ENCODE measurements around the gene SYT2.
"Not testable (repeated sequence)": the region's sequence is repeated elsewhere in the genome, so short reads cannot be mapped to it uniquely, and the experiment has no call there.

The SYT2 gene

GRCh38 chr1:202593845-202594244 lies 116.4 kb downstream of the SYT2 start:
- DNase-seq (ENCODE audit: low read depth in 2 of 2): no peak

GRCh38 chr1:202592146-202592545 lies 118.1 kb downstream of the SYT2 start:
- DNase-seq (ENCODE audit: low read depth in 2 of 2): no peak

DNA sequence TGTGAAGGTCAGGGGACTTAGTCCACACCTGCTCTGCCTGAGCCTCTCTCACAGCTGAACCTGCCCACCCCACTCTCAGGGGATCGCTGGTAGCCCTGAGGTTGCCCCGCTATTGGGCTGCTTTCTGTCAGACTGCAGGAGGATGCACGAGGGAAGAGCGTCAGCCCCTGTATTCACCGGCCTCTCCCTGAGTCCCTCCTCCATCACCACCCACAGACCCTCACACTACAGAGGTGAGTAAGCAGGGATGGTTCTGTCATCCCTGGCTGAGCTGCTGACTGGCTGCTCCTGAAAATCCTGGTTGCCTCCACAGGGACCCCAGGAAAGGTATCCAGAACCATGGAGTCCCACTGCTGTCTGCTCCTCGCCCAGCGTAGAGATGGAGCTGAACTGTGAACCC lies 118.7 kb downstream of the SYT2 start:
- no peak for DNase-seq (ENCODE audit: low read depth in 2 of 2)

DNA sequence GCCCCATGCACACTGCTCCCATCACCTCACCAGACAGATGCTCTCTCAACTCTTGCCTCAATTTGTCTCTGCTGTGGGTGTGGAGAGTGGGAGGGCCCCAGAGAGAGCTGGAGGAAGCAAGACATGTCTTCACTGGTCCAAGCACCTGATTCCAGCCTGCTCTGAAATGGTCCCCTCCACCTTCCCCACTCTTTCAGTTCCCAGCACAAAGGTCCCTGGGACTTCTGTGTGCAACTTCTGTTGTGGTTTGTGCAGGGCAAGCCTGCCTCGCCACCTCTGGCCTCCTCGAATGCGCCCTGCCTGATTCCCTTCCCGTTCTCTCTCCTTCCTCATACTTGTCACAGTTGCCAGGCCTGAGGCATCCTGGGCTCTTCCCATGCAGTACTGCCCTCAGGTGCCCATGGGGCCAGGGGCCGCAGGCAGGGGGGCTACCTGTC lies 119.3 kb downstream of the SYT2 start:
- no peak for DNase-seq (ENCODE audit: low read depth in 2 of 2)

DNA sequence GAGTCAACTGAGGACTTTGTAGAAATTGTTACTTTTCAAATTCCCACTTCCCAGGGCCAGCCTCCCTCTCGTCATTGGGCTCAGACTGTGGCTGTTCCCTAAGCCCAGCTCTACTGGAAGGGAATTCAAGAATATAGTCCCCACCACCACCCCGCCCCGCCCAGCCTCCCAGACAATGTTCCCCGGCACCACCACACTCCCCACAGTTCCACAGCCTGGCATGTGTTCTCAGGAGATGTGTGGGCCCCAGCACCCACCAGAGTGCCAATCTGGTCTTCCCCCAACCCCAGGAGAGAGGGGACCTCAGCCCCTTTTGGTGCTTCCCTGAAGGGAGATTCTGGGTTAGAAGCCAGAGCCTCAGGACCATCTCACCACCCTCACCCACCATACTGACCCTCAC lies 120.1 kb downstream of the SYT2 start:
- no peak for DNase-seq (ENCODE audit: low read depth in 2 of 2)

- DNase-seq (ENCODE audit: low read depth in 2 of 2): no peak
Measured at GRCh38 chr1:202589190-202589930, 120.9 kb downstream of the SYT2 start.

DNA sequence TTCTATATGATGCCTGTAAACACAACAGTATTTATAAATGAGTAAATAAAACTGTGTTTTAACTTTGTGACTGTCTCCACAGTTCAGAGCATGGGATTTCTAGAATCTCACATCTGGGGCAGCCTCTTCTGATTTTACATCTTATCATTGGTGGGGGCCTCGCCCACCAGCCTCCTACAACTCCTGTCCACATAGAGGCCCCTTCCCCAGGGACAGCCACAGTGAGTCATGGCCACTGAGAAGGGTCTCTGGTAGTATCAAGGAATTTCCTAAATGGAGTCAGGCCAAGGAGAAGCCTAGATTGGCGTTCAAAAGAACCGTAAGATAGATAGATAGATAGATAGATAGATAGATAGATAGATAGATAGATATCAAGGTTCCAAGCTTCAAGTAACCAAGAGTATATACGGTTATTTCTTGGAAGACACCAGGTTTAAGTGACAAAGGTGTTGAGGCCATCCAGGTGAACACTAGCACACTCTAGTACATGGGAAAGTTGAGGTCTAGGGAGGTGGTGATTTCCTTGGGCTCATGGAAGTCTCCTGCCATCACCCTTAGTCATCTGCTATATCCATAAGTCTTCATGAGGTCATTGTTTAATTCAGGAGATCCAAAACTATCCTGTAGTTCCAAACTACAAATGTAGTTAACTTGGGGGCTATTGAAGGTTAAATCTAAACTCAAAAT lies 121.6 kb downstream of the SYT2 start:
- no peak for DNase-seq (ENCODE audit: low read depth in 2 of 2)

GRCh38 chr1:202587859-202588485 lies 122.3 kb downstream of the SYT2 start:
- no peak for DNase-seq (ENCODE audit: low read depth in 2 of 2)

DNA sequence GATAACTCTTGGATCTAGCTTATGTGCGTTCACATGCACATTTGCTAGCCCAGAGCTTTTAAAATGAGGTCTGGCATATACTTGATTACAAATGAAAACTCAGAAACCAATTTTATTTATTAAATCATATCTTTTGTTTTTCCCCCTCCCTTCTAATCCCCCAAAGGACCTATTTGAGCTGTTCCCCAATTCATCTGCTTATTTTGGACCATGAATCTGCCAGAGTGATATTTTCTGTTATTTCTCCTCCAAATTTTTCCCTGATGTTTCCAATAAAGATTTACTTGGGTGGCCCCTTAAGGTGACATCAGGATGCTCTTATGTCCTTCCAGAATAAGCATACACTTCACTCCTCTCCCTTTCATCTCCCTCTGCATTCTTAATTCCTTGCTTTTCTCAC lies 123.4 kb downstream of the SYT2 start:
- no peak for DNase-seq (ENCODE audit: low read depth in 2 of 2)

- DNase-seq (ENCODE audit: low read depth in 2 of 2): no peak
Measured at GRCh38 chr1:202586018-202586821, 124.0 kb downstream of the SYT2 start.

GRCh38 chr1:202585590-202585933 lies 124.7 kb downstream of the SYT2 start:
- no peak for DNase-seq (ENCODE audit: low read depth in 2 of 2)

GRCh38 chr1:202584707-202585589 lies 125.3 kb downstream of the SYT2 start:
- no peak for DNase-seq (ENCODE audit: low read depth in 2 of 2)

DNA sequence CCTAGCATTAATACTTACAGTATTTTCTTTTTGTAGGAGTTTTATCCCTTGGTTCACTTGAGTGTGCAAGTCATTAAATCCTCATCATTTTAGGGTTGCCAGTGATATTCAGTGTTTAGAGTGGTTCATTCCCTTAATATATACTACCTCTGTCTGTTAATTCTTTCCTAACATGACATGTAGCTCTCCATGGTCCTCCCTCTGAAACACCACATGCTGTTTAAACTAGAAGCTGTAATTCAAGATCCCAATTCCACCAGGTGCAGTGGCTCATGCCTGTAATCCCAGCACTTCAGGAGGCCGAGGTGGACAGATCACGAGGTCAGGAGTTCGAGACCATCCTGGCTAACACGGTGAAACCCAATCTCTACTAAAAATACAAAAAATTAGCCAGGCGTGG lies 127.9 kb downstream of the SYT2 start:
- not testable (repeated sequence) for DNase-seq (ENCODE audit: low read depth in 2 of 2)

- DNase-seq (ENCODE audit: low read depth in 2 of 2): no peak
Measured at GRCh38 chr1:202580619-202581018, 129.6 kb downstream of the SYT2 start.

DNA sequence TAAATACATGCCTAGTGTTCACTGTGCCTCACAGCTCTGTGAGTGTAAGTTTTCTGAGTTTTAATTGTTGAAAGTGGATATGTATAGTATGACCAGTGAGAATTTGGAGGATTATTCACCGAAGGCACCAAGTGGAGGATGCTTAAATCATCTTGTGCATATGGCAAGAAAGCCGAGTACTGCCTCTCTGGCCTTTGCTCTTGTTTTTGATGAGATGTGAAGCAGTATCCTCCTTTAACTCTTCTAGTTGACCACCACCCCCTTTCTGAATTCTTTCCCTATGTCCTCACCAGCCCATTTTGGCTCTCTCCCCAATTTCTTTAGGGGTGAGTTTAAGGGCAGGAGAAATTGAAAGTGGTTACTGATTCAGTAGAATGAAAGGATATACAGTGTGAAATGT lies 130.4 kb downstream of the SYT2 start:
- DNase-seq (ENCODE audit: low read depth in 2 of 2): no peak

DNA sequence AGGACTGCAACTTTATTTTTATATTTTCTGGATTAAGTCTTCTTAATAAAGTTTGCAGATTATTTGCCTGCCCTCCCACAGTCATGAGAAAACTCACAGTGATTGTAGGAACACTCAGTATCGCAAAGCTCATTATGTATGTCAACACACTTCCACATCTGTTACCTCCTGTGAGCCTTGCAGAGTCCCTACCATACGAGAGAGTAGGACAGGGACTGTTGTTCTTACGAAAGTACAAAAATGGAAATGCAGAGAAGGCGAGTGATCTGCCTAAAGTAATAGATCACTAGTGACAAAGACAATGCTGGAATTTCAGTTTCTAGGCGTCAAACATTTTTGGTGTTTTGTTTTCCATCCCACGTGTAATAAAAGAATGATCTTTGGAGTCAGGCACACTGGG lies 131.7 kb downstream of the SYT2 start:
- DNase-seq (ENCODE audit: low read depth in 2 of 2): no peak

DNA sequence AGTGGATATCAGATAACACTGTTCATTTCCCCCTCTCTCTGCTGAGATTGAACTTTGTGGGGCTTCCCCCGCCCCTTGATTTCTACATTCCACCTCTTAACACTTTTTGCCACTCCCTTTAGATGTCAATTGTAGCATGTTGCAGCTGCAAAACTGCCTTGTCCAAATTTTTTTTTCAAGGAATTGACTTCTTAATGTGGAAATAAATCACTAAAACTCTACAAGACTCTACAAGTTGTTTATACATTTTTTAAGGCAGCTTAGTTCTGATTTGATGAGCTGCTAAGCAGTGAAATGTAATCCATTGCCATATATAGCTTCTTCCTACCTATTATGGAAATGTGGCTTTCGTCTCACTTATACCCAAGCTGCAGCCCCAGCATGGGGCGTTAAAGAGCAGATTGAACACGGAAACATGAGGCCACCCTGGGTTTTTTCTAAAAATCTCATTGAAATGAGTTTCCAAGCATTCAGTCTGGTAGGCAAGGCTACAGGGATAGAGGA lies 132.2 kb downstream of the SYT2 start:
- no peak for DNase-seq (ENCODE audit: low read depth in 2 of 2)

GRCh38 chr1:202577381-202577780 lies 132.9 kb downstream of the SYT2 start:
- DNase-seq (ENCODE audit: low read depth in 2 of 2): no peak

DNA sequence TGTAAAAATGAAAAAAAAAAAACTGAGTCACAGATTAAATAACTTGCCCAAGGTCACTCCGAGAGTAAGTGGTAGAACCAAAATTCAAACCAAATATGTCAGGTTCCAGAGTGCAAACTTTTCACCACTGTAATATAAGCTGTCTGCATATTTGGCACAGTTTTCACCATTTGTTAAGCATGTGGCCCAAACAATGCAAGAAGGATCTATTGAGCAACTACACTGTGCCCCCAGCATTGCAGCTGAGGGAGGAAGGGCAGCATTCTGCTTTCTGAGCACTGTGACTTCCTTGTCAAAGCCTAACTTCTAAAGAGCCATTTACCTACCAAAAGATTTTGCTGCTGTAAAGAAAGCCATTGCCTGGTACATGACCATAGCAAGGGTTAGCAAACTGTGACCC lies 133.4 kb downstream of the SYT2 start:
- DNase-seq (ENCODE audit: low read depth in 2 of 2): no peak

GRCh38 chr1:202575918-202576653 lies 134.2 kb downstream of the SYT2 start:
- DNase-seq (ENCODE audit: low read depth in 2 of 2): no peak

Data from stimulated activated CD8-positive, alpha-beta memory T cell treated with anti-CD3 and anti-CD28 coated beads, Interleukin-2, amount 100 ng/mL, for 1 hour (primary cell).